GM12864 (cell line): ENCODE measurements around the gene SH3YL1.

ENCODE experiments used
- DNase-seq: peaks from one replicate; pipeline ENCODE4 v3.0.0-alpha.2; 2011; ENCODE audit warnings: low read depth
- H3K4me3 ChIP-seq: 2 replicates; pipeline ENCODE4 v1.5.1; 2011; ENCODE audit warnings: mild to moderate bottlenecking, low read depth, low read length, control low read depth
- CTCF ChIP-seq: IDR thresholded peaks from 2 replicates; pipeline ENCODE4 v1.5.1; 2011; ENCODE audit warnings: low read depth, mild to moderate bottlenecking, moderate library complexity, low read length, control low read depth, inconsistent platforms; ENCODE audit errors: missing control alignments

Gene SH3YL1

DNA sequence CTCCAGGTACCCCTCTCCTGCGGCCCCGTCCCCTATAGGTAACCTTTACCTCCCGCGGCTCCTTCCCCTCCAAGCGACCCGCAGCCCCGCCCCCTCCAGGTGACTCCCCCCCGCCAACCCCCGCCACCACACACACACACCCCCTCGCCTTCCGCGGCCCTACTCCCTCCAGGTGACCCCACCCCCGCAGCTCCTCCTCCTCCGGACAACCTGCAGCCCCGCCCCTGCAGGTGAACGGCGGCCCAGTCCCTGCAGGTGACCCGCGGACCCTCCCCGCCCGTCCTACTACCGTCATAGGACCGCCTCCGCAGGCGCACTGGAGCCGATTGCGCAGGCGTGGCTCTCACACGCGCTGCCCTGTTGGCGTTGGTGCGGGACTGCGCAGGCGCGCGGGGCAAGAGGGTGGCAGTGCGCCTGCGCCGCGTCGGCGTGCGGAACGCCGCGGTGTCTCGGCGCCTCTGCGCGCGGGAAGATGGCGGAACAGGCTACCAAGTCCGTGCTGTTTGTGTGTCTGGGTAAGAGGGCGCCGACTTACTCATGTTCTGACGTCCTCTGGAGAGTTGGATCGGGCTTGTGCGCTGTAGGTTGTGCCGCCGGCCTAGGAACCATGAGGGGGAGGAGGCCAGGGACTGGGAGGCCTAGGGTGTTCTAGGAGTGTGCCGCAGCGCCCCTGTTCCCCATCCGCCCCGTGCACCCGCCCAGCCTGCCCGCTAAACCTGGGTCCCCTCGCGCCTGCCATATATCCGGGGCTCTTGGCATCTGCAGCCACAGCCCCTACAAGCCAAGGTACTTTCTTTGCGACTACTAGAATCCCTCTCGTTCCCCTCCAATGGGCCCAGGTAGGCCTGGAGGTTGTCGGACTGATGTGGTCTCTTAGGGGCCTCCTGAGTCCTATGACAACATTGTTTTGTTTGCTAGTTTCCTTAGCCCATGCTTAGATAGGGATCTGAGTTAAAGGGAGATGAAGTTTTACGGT is 949 bp upstream of the SH3YL1 start, which contains the start of gene ACP1:
Gene ACP1, plus strand, starts transcription at position 455 of the 976 bp plus-strand sequence. Its CDS starts 18 bp downstream, at position 473.
- peak within 1 kb of the TSS; percentile 97 for H3K4me3 ChIP-seq
- TF ChIP-seq CTCF = no peak
- DNase-seq = peak; percentile 85

- H3K4me3 ChIP-seq = peak overlapping the region; percentile 97; the same call in 1 of the 2 replicates
- no peak for TF ChIP-seq CTCF
These were observed 652 bp downstream of the SH3YL1 start for GRCh38 chr2:263022-263738.

GRCh38 chr2:262117-262516 is 1.7 kb downstream of the SH3YL1 start:
- no peak overlapping the region for H3K4me3 ChIP-seq
- DNase-seq = no peak
- no peak for TF ChIP-seq CTCF

More at GRCh38 chr2:263022-263738, 652 bp downstream of the SH3YL1 start:
- DNase-seq = no peak

DNA sequence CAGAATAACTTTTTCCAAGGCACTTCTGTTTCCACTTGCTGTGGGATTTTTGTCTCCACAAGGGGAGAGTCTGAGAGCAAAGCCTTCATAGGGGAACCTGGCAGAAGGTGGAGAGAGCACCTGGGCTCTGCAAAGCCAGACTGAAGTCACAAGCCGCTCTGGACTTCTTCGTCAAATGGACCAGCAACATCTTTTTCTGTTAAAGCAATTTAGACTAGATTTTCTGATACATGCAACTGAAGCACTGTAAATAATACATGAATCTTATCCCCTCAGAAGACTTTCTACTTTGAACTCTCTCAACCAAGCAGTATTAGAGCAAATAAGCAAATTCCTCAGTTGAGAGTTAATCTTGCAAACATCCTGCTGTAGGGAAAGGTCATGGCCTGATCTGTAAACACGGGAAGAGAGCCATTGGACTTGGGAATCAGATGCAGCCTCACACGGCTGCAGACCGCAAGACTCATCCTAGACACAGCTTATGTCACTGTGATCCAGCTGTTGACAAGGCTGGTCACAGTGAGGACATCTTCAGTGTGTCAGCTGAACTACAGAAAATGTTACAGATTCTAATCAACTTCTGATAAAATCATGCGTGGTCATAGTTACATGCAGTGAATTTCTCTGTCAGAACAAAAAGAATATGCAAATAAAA is 3.2 kb downstream of the SH3YL1 start:
- DNase-seq = no peak
- no peak for TF ChIP-seq CTCF
- no peak overlapping the region for H3K4me3 ChIP-seq

DNA sequence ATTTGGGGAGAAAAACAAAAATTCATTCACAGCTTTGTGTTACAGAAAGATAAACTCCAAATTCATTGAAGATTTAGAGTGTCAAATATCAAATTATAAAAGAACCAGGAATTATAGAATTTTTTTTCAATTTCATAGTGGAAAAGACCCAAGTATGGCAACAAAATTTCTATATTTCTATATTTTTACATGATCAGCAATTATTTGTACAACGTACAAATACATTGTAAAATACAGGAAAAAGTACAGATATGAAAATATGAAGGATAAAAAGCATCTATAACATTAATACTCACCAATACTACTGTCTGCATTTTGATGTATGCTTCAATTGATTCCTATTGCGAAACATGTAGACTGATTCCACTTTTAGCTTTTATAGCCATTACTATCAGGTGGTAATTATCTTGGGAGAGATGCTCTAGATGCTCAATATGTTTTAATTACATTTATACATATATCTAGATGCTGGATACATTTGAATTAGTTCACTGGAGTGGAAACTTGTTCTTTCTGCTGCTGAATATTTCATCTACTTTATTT is 4.0 kb downstream of the SH3YL1 start:
- no peak overlapping the region for H3K4me3 ChIP-seq
- no peak for TF ChIP-seq CTCF
- DNase-seq = no peak

GRCh38 chr2:258933-259332 is 4.9 kb downstream of the SH3YL1 start:
- no peak overlapping the region for H3K4me3 ChIP-seq
- TF ChIP-seq CTCF = no peak

More at GRCh38 chr2:258933-259332, 4.9 kb downstream of the SH3YL1 start:
- no peak for DNase-seq
